OCI-M1 (cell line): ENCODE data around the gene FRZB.
"Not testable (repeated sequence)": the region's sequence is repeated elsewhere in the genome, so short reads cannot be mapped to it uniquely, and the experiment has no call there.

Experiments
- DNase-seq: peaks from one replicate; lab custom pipeline; 2025; lab: John Stamatoyannopoulos, UW

The FRZB gene

DNA sequence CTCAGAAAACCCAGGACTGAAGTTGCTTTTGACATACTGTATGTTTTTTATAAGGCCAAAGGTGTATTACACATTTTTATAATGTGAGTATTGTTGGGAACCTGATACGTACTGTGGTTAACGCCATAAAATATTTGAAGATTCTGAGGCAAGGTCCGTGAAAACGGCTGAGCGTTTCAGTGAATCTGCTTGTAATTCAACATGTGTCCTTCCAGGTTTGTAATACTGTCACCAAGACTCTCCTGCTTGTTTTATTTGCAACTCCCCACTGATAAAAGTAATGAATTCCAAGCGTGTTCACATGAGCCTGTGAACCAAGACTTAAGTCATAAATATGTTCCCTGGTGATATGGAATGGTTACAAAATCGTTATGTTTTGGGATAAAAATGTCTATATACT lies 23.9 kb upstream of the FRZB start:
- no peak for DNase-seq

- no peak for DNase-seq
Measured at GRCh38 chr2:182887753-182888415, 21.4 kb upstream of the FRZB start.

GRCh38 chr2:182887093-182887492 lies 20.7 kb upstream of the FRZB start:
- no peak for DNase-seq

DNA sequence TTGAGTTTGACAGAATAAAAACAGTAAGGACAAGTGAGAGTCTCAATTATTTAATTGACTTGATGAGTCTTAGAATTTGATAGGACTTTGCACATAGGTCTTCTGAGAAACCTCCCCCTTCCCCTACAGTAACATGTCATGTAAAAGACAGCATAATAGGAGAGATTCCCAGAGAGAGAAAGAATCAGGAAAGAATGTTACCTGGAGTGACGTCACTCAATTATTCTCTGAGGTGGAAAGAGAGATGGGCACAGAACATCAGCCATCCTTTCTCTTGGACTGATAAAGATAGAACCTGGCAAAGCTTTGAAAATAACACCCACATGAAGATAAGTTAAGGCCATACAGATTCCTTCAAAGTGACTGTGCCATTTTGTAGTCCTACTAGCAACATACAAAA lies 19.3 kb upstream of the FRZB start:
- no peak for DNase-seq

DNA sequence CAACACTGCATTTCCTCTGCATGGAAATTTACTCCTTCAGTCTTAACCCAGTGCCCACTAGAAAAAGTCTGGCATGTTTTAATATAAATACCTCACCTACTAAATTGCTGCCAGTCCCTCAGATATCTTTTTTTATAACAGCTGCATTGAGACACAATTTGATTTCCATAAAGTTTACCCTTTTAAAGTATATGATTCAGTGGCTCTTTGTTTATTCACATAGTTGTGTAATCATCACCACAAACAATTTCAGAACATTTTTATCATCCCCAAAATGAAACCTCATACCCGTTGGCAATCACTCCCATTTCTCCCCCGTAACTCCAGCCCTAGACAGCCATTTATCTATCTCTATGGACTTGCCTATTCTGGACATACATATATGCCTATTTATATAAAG lies 17.0 kb upstream of the FRZB start:
- DNase-seq: no peak

DNA sequence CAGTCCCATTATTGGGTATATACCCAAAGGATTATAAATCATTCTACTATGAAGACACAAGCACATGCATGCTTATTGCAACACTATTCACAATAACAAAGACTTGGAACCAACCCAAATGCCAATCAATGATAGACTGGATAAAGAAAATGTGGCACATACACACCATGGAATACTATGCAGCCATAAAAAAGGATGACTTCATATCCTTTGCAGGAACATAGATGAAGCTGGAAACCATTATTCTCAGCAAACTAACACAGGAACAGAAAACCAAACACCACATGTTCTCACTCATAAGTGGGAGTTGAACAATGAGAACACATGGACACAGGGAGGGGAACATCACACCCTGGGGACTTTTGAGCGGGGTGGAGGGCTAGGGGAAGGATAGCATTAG lies 13.7 kb upstream of the FRZB start:
- DNase-seq: not testable (repeated sequence)

DNA sequence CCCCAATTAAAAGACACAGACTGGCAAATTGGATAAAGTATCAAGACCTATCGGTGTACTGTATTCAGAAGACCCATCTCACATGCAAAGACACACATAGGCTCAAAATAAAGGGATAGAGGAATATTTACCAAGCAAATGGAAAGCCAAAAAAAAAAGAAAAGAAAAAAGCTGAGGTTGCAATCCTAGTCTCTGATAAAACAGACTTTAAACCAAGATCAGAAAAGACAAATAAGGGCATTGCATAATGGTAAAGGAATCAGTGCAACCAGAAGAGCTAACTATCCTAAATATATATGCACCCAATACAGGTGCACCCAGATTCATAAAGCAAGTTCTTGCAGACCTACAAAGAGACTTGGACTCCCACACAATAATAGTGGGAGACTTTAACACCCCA lies 10.2 kb upstream of the FRZB start:
- not testable (repeated sequence) for DNase-seq

DNA sequence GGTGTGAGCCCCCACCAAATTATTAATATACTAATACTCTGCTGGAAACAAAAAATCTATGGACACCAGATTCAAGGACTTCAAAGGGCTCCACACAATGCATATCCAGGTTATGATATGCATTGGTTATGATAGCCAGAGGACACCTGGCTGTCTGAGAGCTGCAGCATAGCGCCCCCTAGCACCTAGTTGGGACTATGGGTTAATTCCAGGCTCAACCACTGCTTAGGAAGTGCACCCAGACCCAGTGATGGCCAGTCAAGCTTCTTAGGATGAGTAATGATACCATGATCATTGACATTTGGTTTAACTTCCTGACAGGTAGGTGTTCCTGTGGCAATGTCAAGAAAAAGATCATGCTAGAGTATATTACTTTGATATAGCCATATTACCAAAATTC lies 3.8 kb upstream of the FRZB start:
- peak; percentile 68 for DNase-seq

DNA sequence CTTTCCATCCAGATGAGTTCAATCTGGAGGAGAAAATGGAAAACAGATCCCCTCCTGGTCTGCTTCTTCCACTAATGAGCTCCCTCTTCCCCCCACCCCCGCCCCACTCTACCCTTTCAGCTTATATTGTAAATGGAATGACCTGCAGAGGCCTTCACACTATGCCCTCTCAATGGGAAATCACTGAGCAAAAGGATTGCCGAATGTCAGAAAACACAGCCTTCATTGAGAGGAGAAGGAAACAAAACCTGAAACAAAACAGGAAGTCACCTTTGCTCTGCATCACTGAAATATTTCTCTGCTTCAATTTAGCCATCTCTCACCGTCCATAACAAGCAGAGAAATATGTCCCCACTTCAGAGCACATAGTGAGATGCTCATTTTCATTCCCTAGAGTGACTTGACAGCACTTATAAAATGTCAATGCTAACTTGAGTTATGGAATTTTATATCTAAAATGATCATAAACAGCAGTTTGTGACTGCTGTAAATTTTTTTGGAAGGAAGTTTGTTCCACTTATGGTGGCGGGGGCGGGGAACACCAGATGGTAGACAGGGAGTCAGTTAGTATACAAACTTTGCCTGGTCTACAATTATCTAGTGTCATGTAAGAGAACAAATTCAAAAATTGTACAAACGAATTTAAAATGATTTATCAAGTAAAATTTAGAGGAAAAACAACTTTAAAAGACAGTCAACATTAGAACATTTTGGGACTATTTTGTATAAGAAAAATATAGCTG lies 1.8 kb upstream of the FRZB start:
- DNase-seq: no peak

GRCh38 chr2:182867426-182868053 lies 1.1 kb upstream of the FRZB start:
- DNase-seq: no peak

GRCh38 chr2:182866095-182866460 lies 359 bp downstream of the FRZB start:
- DNase-seq: no peak

GRCh38 chr2:182864949-182865570 lies 1.4 kb downstream of the FRZB start:
- DNase-seq: no peak

DNA sequence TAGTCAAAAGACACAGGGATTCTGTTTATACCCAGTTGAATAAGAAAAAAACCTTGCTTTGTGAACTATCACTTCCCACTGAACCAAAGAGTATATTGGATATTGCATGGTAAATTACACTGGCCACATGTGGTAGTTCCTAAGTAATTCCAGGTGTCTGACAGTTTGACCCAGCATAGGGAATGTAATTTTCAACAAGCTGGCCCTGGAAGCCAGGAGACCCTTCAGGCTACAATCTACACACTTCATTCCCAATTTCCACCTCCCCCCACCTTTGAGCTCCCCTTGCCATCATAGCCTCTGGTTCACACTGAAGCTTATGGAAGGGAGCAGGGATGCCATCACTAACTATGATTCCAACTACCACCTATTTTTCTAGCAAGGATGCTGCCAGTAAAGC lies 2.8 kb downstream of the FRZB start:
- no peak for DNase-seq

DNA sequence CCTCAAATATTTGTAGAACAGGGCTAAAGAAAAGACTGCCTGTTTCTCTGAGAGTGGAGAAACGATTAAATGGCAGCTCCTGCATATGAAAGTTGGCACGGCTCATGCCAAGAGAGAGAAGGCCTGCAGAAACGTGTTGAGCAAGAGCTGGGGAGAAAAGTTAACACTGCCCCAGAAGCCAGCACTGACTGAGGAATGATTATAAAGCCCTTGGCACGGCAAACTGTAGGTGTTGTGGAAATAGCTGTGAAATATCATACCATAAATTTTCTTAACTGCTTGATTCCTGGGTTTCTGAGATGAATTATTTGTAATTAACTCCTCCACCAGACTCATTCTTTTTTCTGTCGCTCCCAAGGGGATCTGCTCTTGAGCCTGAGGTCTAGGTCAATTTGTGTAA lies 4.3 kb downstream of the FRZB start:
- DNase-seq: no peak

DNA sequence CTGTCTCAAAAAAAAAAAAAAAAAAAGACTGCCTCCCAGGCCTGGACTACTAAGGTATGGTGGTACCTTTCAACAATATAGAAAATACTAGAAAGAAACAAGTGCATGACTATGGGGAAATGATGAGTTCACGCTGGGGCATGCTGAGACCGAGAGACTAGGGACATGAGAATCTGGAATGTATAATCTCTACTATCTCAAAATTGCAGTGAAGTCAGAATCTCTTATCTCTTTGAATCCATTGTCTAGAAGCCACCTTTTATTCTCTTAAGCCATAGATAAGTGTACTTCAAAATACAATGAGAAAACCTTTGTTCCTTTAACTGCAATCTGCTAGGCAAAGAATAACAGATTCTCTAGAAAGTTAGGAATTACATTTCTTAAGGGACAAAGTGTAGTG lies 5.6 kb downstream of the FRZB start:
- DNase-seq: no peak

GRCh38 chr2:182858671-182859070 lies 7.8 kb downstream of the FRZB start:
- DNase-seq: no peak

DNA sequence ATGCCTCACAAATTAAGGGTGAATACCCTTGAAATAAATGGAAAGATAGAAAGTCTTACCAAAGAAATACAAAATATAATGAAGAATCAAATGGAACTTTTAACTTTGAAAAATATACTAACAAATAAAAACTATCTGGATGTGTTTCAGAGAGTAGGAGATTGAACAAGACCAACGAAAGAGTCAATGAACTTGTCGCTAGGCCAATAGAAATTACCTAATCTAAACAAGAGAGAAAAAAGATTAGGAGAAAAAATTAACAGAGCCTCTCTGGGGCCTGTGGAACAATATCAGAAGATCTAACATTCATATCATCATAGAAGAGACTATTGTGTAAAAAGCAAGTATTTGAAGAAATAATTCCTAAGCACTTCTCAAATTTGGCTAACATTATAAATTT lies 11.1 kb downstream of the FRZB start:
- DNase-seq: no peak

GRCh38 chr2:182854375-182855105 lies 11.9 kb downstream of the FRZB start:
- DNase-seq: no peak

- no peak for DNase-seq
Measured at GRCh38 chr2:182852801-182853200, 13.6 kb downstream of the FRZB start.

- peak; percentile 32 for DNase-seq
Measured at GRCh38 chr2:182852090-182852489, 14.3 kb downstream of the FRZB start.

DNA sequence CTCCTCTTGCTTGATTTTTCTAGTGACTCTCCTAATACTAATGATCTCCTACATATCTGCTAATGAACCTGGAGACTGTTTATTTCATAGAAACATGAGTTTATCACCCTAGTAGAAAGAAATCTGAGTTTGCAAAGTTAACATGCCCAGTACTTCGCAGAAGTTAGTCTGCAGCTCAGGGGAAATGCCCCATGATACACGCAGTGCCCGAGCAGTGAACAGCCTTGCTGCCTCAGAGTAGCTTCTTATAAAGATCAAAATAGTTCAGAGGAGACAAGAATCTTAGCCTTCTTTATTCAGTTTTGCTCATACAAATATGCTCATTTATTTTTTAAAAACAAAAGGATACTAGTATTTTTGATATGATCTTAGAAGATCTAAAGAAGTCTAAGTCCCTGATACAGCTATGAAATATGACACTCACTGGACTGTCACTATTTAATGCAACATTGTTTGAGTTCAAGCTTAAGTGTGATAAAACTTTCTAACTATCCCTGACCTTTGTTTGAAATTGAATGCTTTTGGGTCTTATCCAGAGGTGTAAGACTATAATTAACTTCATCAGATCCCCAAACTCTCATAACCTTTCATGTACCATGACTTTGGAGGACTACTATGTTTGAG lies 20.5 kb downstream of the FRZB start:
- no peak for DNase-seq

GRCh38 chr2:182836451-182836850 lies 30.0 kb downstream of the FRZB start:
- DNase-seq: no peak
